NCI-H187 treated with DMSO at 0.1 percent for 48 hours (cell line): Measurements from ENCODE around the gene TGFB2.

Experiments used
- DNase-seq: peaks from one replicate; lab custom pipeline; 2025; lab: John Stamatoyannopoulos, UW

Gene TGFB2

GRCh38 chr1:218488986-218489385 lies 143.8 kb downstream of the TGFB2 start:
- DNase-seq = no peak

- no peak for DNase-seq
Measured at GRCh38 chr1:218490406-218490922, 145.3 kb downstream of the TGFB2 start.

- DNase-seq = no peak
Measured at GRCh38 chr1:218492874-218493273, 147.7 kb downstream of the TGFB2 start.

GRCh38 chr1:218493986-218494385 lies 148.8 kb downstream of the TGFB2 start:
- no peak for DNase-seq
